Neural progenitor cell (in vitro differentiated cells): ENCODE results near the gene PKNOX1.

Source experiments
- CTCF ChIP-seq: fragments of 200-600 bp; sonication (generic); IDR thresholded peaks from 2 replicates; pipeline ENCODE4 v1.5.1; 2017; ENCODE audit warnings: antibody characterized with exemption, mild to moderate bottlenecking
- EZH2phosphoT487 ChIP-seq: fragments of 200-600 bp; sonication (generic); IDR thresholded peaks from 2 replicates; pipeline ENCODE4 v1.6.1; 2017; ENCODE audit warnings: antibody characterized with exemption

GRCh38 chr21:42925114-42925926 is 49.0 kb upstream of the PKNOX1 start, which contains the start of gene ERVH48-1:
- no peak for TF ChIP-seq CTCF
- TF ChIP-seq EZH2phosphoT487, result no peak
